Gastrocnemius medialis (tissue), 4 donors: ENCODE results near the gene DHRSX. TPM values are rescaled to one million over a fixed set of nuclear protein-coding genes. Genes with fewer than 3 reads are reported as not detected.

Source experiments
- ATAC-seq, 2 donors: fragments of 150-250 bp; one replicate each; pipeline ENCODE4 v1.9.1; 2016
- DNase-seq, 2 donors: peaks; one replicate each; pipeline ENCODE4 v3.0.0-alpha.2; 2019
- H3K27ac ChIP-seq, 4 donors: fragments of 200-600 bp; sonication (generic); 1 replicate in 1 of 4; 2 replicates in 3 of 4; pipeline ENCODE4 v1.5.1; 2016 to 2018; ENCODE audit warnings: mild to moderate bottlenecking in 2 of 4, moderate library complexity in 1 of 4
- H3K27me3 ChIP-seq, 3 donors: fragments of 200-600 bp; sonication (generic) in 2 of 3; 1 replicate in 1 of 3; 2 replicates in 2 of 3; pipeline versions ENCODE4 v1.5.1 to v1.6.0; 2016 to 2019; ENCODE audit warnings: mild to moderate bottlenecking in 1 of 3, moderate library complexity in 1 of 3
- H3K36me3 ChIP-seq, 2 donors: fragments of 200-600 bp; sonication (generic) in 1 of 2; one replicate each; pipeline ENCODE4 v1.5.1; 2017 to 2018
- H3K4me1 ChIP-seq, 2 donors: fragments of 200-600 bp; sonication (generic) in 1 of 2; one replicate each; pipeline ENCODE4 v1.5.1; 2016 to 2017; ENCODE audit warnings: mild to moderate bottlenecking in 2 of 2
- H3K4me3 ChIP-seq, 4 donors: fragments of 200-600 bp; sonication (generic) in 3 of 4; 1 replicate in 1 of 4; 2 replicates in 3 of 4; pipeline ENCODE4 v1.5.1; 2016 to 2019; ENCODE audit warnings: mild to moderate bottlenecking in 2 of 4
- H3K9me3 ChIP-seq, 3 donors: fragments of 200-600 bp; sonication (generic) in 2 of 3; 1 replicate in 1 of 3; 2 replicates in 2 of 3; pipeline ENCODE4 v1.5.1; 2016 to 2019
- POLR2A ChIP-seq, 2 donors: fragments of 450-650 bp; IDR thresholded peaks; one replicate each; pipeline ENCODE4 v1.6.1; 2017; ENCODE audit warnings: antibody characterized with exemption in 2 of 2, mild to moderate bottlenecking in 2 of 2, moderate library complexity in 2 of 2
- in situ Hi-C, 4 donors: fragments of 200-750 bp; cut with MboI; loops; one replicate each; pipeline versions ENCODE4 v1.15.0 to v1.8.0; 2017; ENCODE audit warnings: low sequenced_read_pairs in 4 of 4
- intact Hi-C: fragments of 100-400 bp; cut with DNase I; formaldehyde crosslinking; loops from one replicate; pipeline ENCODE4 v1.15.1; 2023; ENCODE audit warnings: low total_unique reads
- total RNA-seq, 4 donors: library from RNA; depleted of rRNA; stranded (reverse); fragments of >200 nt; gene quantifications; one replicate each; pipeline versions ENCODE4 v1.1.0 to v1.2.3, GENCODE V29; 2016
- TF ChIP-seq, protein P1 (sequence below), 5 experiments: fragments of 450-650 bp in 3 of 5; fragments of 200-600 bp in 2 of 5; sonication (generic) in 2 of 5; IDR thresholded peaks in 4 of 5; conservative IDR thresholded peaks in 1 of 5; 1 replicate in 4 of 5; 2 replicates in 1 of 5; pipeline ENCODE4 v1.5.1; 2016 to 2019; ENCODE audit warnings: antibody characterized with exemption in 5 of 5, mild to moderate bottlenecking in 3 of 5, moderate library complexity in 3 of 5

DHRSX gene
- total RNA-seq, 4 donors from 2014 or later, result 9.8 to 31.1 (median 13.6) TPM

DNA sequence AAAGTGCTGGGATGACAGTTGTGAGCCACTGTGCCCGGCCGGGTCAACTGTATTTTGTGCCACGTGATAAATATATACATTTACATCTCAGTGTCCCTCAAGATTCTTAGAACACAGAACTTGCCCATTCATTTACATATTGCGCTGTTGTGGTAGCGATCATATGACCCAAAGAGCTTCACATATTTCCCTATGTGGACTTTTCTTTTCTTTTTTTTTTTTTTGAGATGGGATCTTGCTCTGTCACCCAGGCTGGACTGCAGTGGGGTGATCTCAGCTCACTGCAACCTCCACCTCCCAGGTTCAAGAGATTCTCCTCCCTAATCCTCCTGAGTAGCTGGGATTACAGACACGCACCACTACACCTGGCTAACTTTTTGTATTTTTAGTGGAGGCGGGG lies 180.7 kb downstream of the DHRSX start:
- Histone ChIP-seq H3K27ac (peak overlapping the region; percentile 89 to 97 (median 93)), H3K9me3 (no peaks in the 10 kb centered on the region), H3K27me3 (no peaks in the 10 kb centered on the region), H3K4me1 (peaks cover 0 to 12% of the 10 kb centered on the region in 2 donors), H3K4me3 (no peak overlapping the region), H3K36me3 (peaks cover 0 to 4% of the 10 kb centered on the region in 2 donors)
- DNase-seq, result no peak
- TF ChIP-seq POLR2A (IDR thresholded peaks at IDR 0.05), result no peak
- TF ChIP-seq, protein P1, sequence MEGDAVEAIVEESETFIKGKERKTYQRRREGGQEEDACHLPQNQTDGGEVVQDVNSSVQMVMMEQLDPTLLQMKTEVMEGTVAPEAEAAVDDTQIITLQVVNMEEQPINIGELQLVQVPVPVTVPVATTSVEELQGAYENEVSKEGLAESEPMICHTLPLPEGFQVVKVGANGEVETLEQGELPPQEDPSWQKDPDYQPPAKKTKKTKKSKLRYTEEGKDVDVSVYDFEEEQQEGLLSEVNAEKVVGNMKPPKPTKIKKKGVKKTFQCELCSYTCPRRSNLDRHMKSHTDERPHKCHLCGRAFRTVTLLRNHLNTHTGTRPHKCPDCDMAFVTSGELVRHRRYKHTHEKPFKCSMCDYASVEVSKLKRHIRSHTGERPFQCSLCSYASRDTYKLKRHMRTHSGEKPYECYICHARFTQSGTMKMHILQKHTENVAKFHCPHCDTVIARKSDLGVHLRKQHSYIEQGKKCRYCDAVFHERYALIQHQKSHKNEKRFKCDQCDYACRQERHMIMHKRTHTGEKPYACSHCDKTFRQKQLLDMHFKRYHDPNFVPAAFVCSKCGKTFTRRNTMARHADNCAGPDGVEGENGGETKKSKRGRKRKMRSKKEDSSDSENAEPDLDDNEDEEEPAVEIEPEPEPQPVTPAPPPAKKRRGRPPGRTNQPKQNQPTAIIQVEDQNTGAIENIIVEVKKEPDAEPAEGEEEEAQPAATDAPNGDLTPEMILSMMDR (IDR thresholded peaks at IDR 0.05 in 4 of 5, conservative IDR thresholded peaks at IDR 0.05 in 1 of 5), result no peak
- ATAC-seq, result no peak
- intact Hi-C loops, result loop anchor here (2.0 to 10.0 kb wide), 2 partner anchors 83 to 865 kb away; partner anchors contain the start of gene ASMTL
- in situ Hi-C loops, result no loop called here

DNA sequence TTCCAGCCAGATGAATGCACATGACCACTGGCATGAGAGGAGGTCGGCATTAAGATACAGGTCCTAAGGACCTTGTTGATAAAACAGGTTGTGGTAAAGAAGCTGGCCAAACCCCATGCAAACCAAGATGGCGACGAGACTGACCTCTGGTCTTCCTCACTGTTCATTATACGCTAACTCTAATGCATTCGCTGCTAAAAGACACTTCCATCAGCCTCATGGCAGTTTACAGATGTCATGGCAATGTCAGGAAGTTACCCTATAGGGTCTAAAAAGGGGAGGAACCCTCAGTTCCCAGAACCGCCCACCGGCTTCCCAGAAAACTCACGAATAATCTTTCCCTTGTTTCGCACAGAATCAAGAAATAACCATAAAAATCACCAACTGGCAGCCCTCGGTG lies 182.4 kb downstream of the DHRSX start:
- Histone ChIP-seq H3K36me3 (peaks cover 0 to under 1% of the 10 kb centered on the region in 2 donors), H3K27ac (no peak overlapping the region), H3K9me3 (no peaks in the 10 kb centered on the region), H3K27me3 (no peaks in the 10 kb centered on the region), H3K4me1 (peaks cover 0 to 12% of the 10 kb centered on the region in 2 donors), H3K4me3 (no peak overlapping the region)
- ATAC-seq (no peak), DNase-seq (no peak)
- intact Hi-C loops, result no loop called here
- no peak for TF ChIP-seq POLR2A (IDR thresholded peaks at IDR 0.05)
- TF ChIP-seq, protein P1 (IDR thresholded peaks at IDR 0.05 in 4 of 5, conservative IDR thresholded peaks at IDR 0.05 in 1 of 5), result no peak
- in situ Hi-C loops, result no loop called here

DNA sequence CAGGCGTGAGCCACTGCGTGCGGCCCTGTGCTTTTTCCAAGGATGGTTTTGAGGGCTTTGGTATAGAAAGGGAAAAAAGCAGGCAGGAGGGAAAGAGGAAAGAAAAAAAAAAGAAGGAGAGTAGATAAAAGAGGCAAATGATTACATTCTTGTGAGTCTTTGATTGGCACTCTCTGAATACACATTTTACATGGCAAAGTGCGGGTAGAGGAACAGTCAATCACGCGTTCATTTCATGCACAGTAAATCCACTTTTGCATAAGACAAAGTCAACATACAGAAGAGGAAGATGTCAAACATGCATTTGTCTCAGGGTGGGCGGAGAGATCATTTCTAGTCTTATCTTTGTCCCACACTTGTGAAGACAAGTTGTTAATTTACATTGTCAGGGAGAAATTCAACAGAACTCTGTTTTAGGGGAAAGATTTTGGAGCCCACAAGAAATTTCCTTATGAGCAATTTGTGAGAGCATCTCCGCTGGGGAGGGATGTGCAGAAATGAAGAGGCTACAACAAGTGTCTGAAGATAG lies 183.2 kb downstream of the DHRSX start:
- intact Hi-C loops, result no loop called here
- in situ Hi-C loops, result no loop called here
- Histone ChIP-seq H3K27me3 (no peaks in the 10 kb centered on the region), H3K9me3 (no peaks in the 10 kb centered on the region), H3K36me3 (no peaks in the 10 kb centered on the region), H3K4me3 (no peak overlapping the region), H3K27ac (no peak overlapping the region), H3K4me1 (peaks cover 0 to 12% of the 10 kb centered on the region in 2 donors)
- TF ChIP-seq, protein P1 (IDR thresholded peaks at IDR 0.05 in 4 of 5, conservative IDR thresholded peaks at IDR 0.05 in 1 of 5), result no peak
- TF ChIP-seq POLR2A (IDR thresholded peaks at IDR 0.05), result no peak
- no peak for ATAC-seq
- DNase-seq, result no peak

DNA sequence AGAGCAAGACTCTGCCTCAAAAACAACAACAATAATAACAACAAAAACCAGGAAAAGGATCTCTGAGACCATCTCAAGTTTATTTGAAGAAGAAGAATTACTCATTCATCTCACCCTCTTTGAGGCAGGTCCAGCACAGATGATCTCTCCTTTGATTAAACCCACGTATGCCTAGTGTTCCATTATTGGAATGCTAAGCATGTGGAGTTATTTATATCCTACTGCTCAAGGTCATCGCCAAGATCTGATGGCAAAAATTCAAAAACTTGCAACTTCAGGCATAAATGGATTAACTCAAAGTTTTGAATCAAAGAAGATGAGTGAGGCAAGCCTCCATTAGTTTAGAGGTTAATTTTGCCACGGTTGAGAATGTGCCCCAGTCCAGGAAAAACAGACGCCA lies 184.2 kb downstream of the DHRSX start:
- in situ Hi-C loops, result no loop called here
- ATAC-seq (no peak), DNase-seq (no peak)
- TF ChIP-seq, protein P1 (IDR thresholded peaks at IDR 0.05 in 4 of 5, conservative IDR thresholded peaks at IDR 0.05 in 1 of 5), result no peak
- no peak for TF ChIP-seq POLR2A (IDR thresholded peaks at IDR 0.05)
- intact Hi-C loops, result no loop called here
- Histone ChIP-seq H3K9me3 (no peaks in the 10 kb centered on the region), H3K36me3 (no peaks in the 10 kb centered on the region), H3K4me3 (no peak overlapping the region), H3K27ac (no peak overlapping the region), H3K27me3 (no peaks in the 10 kb centered on the region), H3K4me1 (peaks cover 0 to 11% of the 10 kb centered on the region in 2 donors)

DNA sequence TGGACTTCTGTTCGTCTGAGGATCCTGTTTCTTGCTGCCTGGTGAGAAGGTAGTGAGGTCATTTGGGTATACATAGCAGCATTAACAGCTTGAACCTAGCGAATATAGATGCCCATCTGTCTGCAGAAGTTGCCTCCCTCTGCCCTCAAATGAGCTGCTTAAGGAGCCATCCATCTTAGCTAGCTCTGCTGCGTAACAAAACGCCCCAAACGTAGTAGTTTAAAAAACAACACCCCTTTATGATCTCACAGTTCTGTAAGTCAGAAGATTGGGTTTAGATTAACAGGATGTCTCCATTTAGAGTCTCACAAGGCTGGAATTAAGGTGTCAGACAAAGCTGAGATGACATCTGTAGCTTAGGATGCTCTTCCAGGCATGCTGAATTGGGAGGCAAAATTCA lies 185.3 kb downstream of the DHRSX start:
- in situ Hi-C loops (no loop called here), intact Hi-C loops (no loop called here)
- H3K36me3 ChIP-seq, result no peaks in the 10 kb centered on the region

More for the DNA sequence above, 185.3 kb downstream of the DHRSX start:
- ATAC-seq (no peak), DNase-seq (no peak)
- Histone ChIP-seq H3K9me3 (no peaks in the 10 kb centered on the region), H3K4me1 (peaks cover 0 to 6% of the 10 kb centered on the region in 2 donors), H3K27ac (no peak overlapping the region), H3K4me3 (no peak overlapping the region), H3K27me3 (no peaks in the 10 kb centered on the region)
- TF ChIP-seq, protein P1 (IDR thresholded peaks at IDR 0.05 in 4 of 5, conservative IDR thresholded peaks at IDR 0.05 in 1 of 5), result no peak
- no peak for TF ChIP-seq POLR2A (IDR thresholded peaks at IDR 0.05)
